Kidney epithelial cell (primary cell): ENCODE measurements around the gene UNC13B. TPM values are rescaled to one million over a fixed set of nuclear protein-coding genes. Genes with fewer than 3 reads are reported as not detected.

Source experiments
- DNase-seq: peaks from one replicate; pipeline ENCODE4 v3.0.0-alpha.2; 2010; ENCODE audit warnings: low read depth
- H3K27me3 ChIP-seq: 2 replicates; pipeline ENCODE4 v1.6.0; 2011; ENCODE audit warnings: low read length; ENCODE audit not compliant: control insufficient read depth, insufficient read depth
- H3K36me3 ChIP-seq: 2 replicates; pipeline ENCODE4 v1.5.1; 2011; ENCODE audit warnings: low read length; ENCODE audit not compliant: control insufficient read depth, insufficient read depth
- H3K4me3 ChIP-seq: 2 replicates; pipeline ENCODE4 v1.5.1; 2011; ENCODE audit warnings: low read depth, mild to moderate bottlenecking, control low read depth, low read length
- total RNA-seq: library from RNA; depleted of rRNA; stranded (reverse); fragments of >200 nt; gene quantifications from 2 replicates; pipeline ENCODE4 v1.2.3, GENCODE V29; 2015
- TF ChIP-seq, protein P1 (sequence below): IDR thresholded peaks from 2 replicates; pipeline ENCODE4 v1.5.1; 2011; ENCODE audit warnings: mild to moderate bottlenecking, moderate library complexity, low read length, control low read depth, inconsistent platforms; ENCODE audit not compliant: insufficient read depth, poor library complexity, severe bottlenecking

Gene UNC13B
- total RNA-seq, 1 donor from 2014 or later = 30.0 TPM

DNA sequence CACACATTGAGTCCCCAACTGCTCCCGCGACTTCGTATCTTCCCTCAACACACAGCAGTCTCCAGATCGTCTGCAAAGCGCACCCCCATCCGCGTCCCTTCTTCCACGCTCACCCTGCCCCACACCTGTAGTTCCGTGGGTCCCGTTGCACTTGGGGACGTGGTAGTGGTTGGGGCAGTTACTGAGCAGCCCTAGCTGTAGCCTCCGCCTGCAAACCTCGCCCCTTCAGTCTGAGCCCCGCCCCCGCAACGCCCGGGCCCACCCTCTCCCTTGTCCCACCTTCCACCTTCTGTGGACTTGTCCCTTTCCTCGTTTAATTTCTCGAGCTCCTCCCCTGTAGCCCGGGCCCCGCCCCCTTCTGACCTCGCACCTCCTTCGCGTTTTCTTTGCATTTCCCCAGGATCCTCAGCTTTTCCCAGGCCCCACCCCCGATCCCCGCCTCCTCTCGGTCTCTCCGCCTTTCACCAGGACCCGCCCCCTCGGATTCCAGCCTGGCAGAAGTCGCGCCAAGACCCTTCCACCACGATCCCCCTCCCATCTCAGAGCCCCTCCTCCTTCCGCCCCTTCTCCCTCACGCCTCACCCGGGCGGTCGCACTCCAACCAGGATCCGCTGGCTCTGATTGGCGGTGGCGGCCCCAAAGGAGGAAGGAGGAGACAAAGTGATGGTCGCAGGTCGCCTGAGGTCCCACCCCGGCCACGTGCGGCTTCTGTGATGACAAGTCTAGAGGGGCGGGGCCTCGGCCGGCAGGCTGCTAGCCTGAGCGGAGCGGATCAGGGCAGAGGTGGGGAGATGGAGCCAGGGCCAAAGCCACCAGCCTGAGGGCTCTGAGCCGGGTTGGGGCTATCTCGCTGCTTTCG is 45.9 kb upstream of the UNC13B start, which contains the start of gene ATOSB:
Gene ATOSB (minus strand): TSS at position 183 of the 859 bp plus-strand sequence. CDS start 7,588 bp downstream, outside the sequence.
- H3K27me3 ChIP-seq = no peaks in the 10 kb centered on the region
- peak within 1 kb of the TSS; percentile 76 for H3K4me3 ChIP-seq
- DNase-seq = no peak
- H3K36me3 ChIP-seq = no peaks in the 10 kb centered on the region
- TF ChIP-seq, protein P1, sequence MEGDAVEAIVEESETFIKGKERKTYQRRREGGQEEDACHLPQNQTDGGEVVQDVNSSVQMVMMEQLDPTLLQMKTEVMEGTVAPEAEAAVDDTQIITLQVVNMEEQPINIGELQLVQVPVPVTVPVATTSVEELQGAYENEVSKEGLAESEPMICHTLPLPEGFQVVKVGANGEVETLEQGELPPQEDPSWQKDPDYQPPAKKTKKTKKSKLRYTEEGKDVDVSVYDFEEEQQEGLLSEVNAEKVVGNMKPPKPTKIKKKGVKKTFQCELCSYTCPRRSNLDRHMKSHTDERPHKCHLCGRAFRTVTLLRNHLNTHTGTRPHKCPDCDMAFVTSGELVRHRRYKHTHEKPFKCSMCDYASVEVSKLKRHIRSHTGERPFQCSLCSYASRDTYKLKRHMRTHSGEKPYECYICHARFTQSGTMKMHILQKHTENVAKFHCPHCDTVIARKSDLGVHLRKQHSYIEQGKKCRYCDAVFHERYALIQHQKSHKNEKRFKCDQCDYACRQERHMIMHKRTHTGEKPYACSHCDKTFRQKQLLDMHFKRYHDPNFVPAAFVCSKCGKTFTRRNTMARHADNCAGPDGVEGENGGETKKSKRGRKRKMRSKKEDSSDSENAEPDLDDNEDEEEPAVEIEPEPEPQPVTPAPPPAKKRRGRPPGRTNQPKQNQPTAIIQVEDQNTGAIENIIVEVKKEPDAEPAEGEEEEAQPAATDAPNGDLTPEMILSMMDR = no peak

DNA sequence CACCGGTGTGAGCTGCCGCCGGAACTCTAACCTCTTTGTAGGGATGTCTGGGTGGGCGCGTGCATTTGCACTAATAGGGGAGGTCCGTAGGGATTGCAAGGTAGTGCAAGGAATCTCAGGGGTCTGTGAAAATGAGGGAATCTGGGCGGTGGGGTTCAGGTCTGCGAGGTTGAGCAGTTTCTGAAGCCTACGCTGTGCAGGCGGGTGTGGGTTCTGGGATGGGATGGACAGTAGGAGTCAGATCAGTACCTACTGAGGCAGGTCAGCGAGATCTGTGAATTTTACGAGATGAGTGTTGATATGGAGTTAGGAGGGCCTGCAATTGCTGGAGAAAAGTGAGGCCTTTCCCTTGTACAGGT is 45.3 kb upstream of the UNC13B start:
- DNase-seq = no peak
- TF ChIP-seq, protein P1 = no peak
- no peaks in the 10 kb centered on the region for H3K27me3 ChIP-seq
- H3K36me3 ChIP-seq = no peaks in the 10 kb centered on the region
- H3K4me3 ChIP-seq = peak overlapping the region; percentile 76

DNA sequence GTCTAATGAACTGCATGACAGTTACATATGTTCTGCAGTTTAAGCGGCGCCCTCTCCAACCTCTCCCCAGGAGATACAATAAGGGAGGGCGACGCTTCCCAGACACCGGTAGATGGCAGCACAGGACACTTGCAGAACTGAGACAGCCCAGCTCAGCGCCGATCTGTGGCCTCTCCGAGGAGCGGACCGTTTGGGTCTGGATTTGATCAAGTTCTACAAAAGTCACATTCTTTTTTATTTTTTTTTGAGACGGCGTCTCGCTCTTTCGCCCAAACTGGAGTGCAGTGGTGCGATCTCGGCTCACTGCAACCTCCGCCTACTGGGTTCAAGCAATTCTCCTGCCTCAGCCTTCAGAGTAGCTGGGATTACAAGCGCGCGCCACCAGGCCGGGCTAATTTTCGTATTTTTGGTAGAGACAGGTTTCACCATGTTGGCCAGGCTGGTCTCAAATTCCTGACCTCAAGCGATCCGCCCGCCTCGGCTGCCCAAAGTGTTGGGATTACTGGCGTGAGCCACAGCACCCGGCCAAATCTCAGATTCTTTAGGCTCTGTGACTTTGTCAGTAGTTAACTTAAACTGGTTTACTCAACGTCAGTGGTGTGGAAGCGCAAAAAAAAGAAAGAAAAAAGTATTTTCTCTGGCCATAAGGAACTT is 44.8 kb upstream of the UNC13B start:
- H3K4me3 ChIP-seq = peak overlapping the region; percentile 76
- no peak for DNase-seq
- TF ChIP-seq, protein P1 = peak; percentile 96
- H3K36me3 ChIP-seq = no peaks in the 10 kb centered on the region
- no peaks in the 10 kb centered on the region for H3K27me3 ChIP-seq

DNA sequence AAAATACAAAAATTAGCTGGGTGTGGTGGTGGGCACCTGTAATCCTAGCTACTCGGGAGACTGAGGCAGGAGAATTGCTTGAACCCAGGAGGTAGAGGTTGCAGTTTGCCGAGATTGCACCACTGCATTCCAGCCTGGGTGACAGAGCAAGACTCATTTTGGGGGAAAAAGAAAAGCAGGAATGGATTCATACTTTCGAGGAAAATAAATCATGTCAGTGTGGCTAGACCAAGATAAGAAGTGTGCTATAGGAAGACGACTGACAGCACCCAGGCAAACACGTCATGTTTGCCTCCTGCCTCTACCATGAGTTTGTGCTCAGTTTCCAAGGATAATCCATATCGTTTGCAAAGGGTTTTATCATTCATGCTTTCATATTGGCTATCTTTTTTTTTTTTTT is 26.9 kb upstream of the UNC13B start:
- no peaks in the 10 kb centered on the region for H3K36me3 ChIP-seq
- no peak overlapping the region for H3K4me3 ChIP-seq
- DNase-seq = no peak
- H3K27me3 ChIP-seq = no peaks in the 10 kb centered on the region
- TF ChIP-seq, protein P1 = no peak

DNA sequence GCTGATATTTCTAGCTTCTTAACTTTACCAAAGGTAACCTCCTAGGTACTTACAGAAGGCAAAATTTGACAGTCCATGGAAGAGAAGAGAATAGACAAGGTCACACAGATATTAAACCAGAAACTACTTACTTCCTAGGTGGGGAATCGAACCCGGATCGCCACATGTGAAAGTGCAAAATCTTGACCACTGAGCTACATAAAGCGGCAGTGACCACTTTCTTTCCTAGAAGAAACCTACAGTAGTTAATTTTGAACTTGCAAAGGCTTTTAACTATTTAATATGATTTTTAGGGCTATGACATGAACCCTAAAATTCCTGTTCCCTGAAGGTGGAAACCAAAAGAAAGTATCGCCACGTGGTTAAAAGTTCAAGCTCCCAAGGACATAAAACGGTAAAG is 25.8 kb upstream of the UNC13B start:
- TF ChIP-seq, protein P1 = no peak
- DNase-seq = no peak
- Histone ChIP-seq H3K36me3 (no peaks in the 10 kb centered on the region), H3K4me3 (no peak overlapping the region), H3K27me3 (no peaks in the 10 kb centered on the region)
